Measurements from ENCODE around the gene SMOC2.

The SMOC2 gene

DNA sequence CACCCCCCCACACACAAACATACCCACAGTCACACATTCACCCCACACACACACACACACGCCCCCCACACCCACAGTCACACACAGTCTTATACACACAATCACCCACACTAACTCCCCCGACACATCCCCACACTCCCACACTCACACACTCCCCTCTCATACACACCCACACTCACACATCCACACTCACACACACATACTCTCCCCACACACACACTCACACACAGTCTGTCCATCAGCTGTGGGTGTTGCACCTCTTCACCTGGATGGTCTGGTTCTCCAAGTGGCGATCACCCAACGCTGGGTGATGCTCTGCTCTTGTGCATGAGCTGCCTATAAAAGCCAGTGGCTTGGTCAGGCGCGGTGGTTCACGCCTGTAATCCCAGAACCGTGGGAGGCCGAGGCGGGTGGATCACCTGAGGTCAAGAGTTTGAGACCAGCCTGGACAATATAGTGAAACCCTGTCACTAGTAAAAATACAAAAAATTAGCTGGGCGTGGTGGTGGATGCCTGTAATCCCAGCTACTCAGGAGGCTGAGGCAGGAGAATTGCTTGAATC is 158.9 kb downstream of the SMOC2 start:
- Histone ChIP-seq H3K4me1 (ENCODE audit: control insufficient read depth in 5 of 5, insufficient read depth in 5 of 5, low read length in 5 of 5) (no peaks in the 10 kb centered on the region), H3K27me3 (ENCODE audit: control insufficient read depth in 5 of 5, insufficient read depth in 4 of 5, low read length in 5 of 5) (peaks cover 0 to 5% (median 4%) of the 10 kb centered on the region in 5 donors), H3K4me3 (ENCODE audit: low read depth in 1 of 5, low read length in 5 of 5) (no peak overlapping the region), H3K36me3 (ENCODE audit: control insufficient read depth in 5 of 5, insufficient read depth in 5 of 5, low read length in 5 of 5) (peaks cover 0 to 8% (median 0%) of the 10 kb centered on the region in 5 donors), H3K9me3 (ENCODE audit: control insufficient read depth in 5 of 5, low read length in 5 of 5) (peaks cover 0 to 6% (median 2%) of the 10 kb centered on the region in 5 donors), H3K27ac (ENCODE audit: low read depth, low read length) (no peak overlapping the region), H3K9ac (ENCODE audit: low read length in 5 of 5) (no peak overlapping the region)

DNA sequence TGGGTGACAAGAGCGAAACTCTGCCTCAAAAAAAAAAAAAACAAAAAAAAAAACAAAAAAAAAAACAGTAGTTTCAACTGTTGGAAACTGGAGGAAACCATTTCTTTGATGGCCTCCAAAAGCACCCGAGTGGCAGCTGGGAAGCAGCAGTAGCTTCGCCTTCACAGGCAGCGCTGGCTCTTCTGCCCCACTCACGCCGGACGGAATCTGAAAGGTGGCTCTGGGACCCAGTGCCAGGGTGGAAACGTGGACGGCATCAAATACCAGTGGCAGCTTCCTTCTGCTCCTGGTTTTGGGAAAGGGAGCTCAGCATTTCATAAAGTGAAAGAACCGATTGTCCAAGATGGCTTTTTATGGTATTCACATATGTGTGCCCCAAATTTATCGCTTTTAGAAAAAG is 159.4 kb downstream of the SMOC2 start:
- Histone ChIP-seq H3K9me3 (ENCODE audit: control insufficient read depth in 5 of 5, low read length in 5 of 5) (peaks cover 0 to 6% (median 2%) of the 10 kb centered on the region in 5 donors), H3K36me3 (ENCODE audit: control insufficient read depth in 5 of 5, insufficient read depth in 5 of 5, low read length in 5 of 5) (peaks cover 0 to 8% (median 0%) of the 10 kb centered on the region in 5 donors), H3K4me1 (ENCODE audit: control insufficient read depth in 5 of 5, insufficient read depth in 5 of 5, low read length in 5 of 5) (no peaks in the 10 kb centered on the region), H3K9ac (ENCODE audit: low read length in 5 of 5) (no peak overlapping the region), H3K27ac (ENCODE audit: low read depth, low read length) (no peak overlapping the region), H3K4me3 (ENCODE audit: low read depth in 1 of 5, low read length in 5 of 5) (no peak overlapping the region), H3K27me3 (ENCODE audit: control insufficient read depth in 5 of 5, insufficient read depth in 4 of 5, low read length in 5 of 5) (peaks cover 0 to 7% (median 4%) of the 10 kb centered on the region in 5 donors)

DNA sequence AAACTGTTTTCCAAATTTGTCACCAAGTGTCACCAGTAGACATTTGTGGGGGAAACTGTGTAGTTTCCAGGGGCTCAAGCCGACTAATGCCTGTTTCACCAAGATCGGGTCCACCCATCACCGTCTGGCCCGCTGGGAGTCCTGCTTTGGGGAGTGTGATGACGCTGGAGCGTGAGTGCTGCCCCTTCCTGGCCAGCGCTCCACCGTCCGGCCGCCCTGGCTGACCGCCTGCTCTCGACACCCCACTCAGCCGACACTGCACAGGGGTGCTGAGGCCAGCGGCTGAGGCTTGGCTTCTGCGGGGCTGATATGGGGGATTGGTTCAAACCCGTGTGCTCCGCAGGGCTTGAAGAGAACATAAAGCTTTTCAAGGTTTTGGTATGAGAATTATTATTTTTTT is 160.1 kb downstream of the SMOC2 start:
- Histone ChIP-seq H3K27ac (ENCODE audit: low read depth, low read length) (no peak overlapping the region), H3K4me3 (ENCODE audit: low read depth in 1 of 5, low read length in 5 of 5) (no peak overlapping the region), H3K27me3 (ENCODE audit: control insufficient read depth in 5 of 5, insufficient read depth in 4 of 5, low read length in 5 of 5) (peaks cover 0 to 7% (median 4%) of the 10 kb centered on the region in 5 donors), H3K36me3 (ENCODE audit: control insufficient read depth in 5 of 5, insufficient read depth in 5 of 5, low read length in 5 of 5) (peaks cover 0 to 8% (median 0%) of the 10 kb centered on the region in 5 donors), H3K9me3 (ENCODE audit: control insufficient read depth in 5 of 5, low read length in 5 of 5) (peaks cover 0 to 6% (median 2%) of the 10 kb centered on the region in 5 donors), H3K9ac (ENCODE audit: low read length in 5 of 5) (no peak overlapping the region), H3K4me1 (ENCODE audit: control insufficient read depth in 5 of 5, insufficient read depth in 5 of 5, low read length in 5 of 5) (peaks cover 0 to 4% (median 0%) of the 10 kb centered on the region in 5 donors)

DNA sequence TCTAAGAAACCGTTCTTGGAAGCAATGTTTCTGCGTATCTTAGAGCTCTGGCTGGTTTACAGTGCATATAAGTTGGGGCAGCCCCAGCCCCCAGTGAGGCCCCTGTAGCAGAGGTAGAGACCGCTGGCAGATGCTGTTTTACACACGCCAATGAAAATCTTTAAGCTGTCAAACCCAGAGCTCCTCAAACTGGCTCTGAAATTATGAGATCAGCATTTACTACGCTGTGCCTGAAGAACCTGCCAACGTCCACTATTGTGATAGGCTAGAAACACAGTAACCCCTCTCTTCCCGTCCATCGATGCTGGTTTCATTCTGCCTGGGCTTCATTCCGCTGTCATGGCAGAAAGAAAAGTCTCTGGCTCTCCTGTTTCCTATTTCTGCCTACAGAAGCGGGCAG is 160.6 kb downstream of the SMOC2 start:
- peaks cover 0 to 6% (median 2%) of the 10 kb centered on the region in 5 donors for H3K9me3 ChIP-seq (ENCODE audit: control insufficient read depth in 5 of 5, low read length in 5 of 5)
- no peak overlapping the region for H3K9ac ChIP-seq (ENCODE audit: low read length in 5 of 5)
- peaks cover 0 to 8% (median 0%) of the 10 kb centered on the region in 5 donors for H3K36me3 ChIP-seq (ENCODE audit: control insufficient read depth in 5 of 5, insufficient read depth in 5 of 5, low read length in 5 of 5)
- H3K4me1 ChIP-seq (ENCODE audit: control insufficient read depth in 5 of 5, insufficient read depth in 5 of 5, low read length in 5 of 5) = peaks cover 0 to 4% (median 0%) of the 10 kb centered on the region in 5 donors
- H3K27me3 ChIP-seq (ENCODE audit: control insufficient read depth in 5 of 5, insufficient read depth in 4 of 5, low read length in 5 of 5) = peaks cover 0 to 7% (median 4%) of the 10 kb centered on the region in 5 donors
- H3K4me3 ChIP-seq (ENCODE audit: low read depth in 1 of 5, low read length in 5 of 5) = no peak overlapping the region
- H3K27ac ChIP-seq (ENCODE audit: low read depth, low read length) = no peak overlapping the region

DNA sequence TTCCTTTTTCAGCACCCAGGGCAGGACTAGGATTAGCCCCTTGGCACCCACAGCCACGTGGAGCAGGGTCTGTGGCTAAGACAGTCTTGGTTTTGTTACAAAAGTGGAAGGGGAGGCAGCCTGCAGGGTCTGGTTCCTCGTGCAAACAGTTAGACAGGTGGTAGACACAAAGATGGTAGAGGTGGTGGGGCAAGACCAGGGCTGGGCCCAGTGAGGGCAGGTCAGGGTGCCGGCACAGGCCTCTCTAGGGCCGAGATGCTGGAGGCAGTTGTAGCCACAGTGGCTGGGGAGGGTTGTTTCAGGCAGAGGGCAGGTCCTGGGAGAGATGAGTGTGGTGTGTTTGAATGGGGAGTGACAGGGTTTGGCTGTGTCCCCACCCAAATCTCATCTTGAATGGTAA is 161.6 kb downstream of the SMOC2 start:
- Histone ChIP-seq H3K27ac (ENCODE audit: low read depth, low read length) (no peak overlapping the region), H3K4me3 (ENCODE audit: low read depth in 1 of 5, low read length in 5 of 5) (no peak overlapping the region), H3K9me3 (ENCODE audit: control insufficient read depth in 5 of 5, low read length in 5 of 5) (peaks cover 0 to 6% (median 2%) of the 10 kb centered on the region in 5 donors), H3K36me3 (ENCODE audit: control insufficient read depth in 5 of 5, insufficient read depth in 5 of 5, low read length in 5 of 5) (peaks cover 0 to 8% (median 0%) of the 10 kb centered on the region in 5 donors), H3K27me3 (ENCODE audit: control insufficient read depth in 5 of 5, insufficient read depth in 4 of 5, low read length in 5 of 5) (peaks cover 0 to 7% (median 4%) of the 10 kb centered on the region in 5 donors), H3K9ac (ENCODE audit: low read length in 5 of 5) (no peak overlapping the region), H3K4me1 (ENCODE audit: control insufficient read depth in 5 of 5, insufficient read depth in 5 of 5, low read length in 5 of 5) (peaks cover 0 to 4% (median 0%) of the 10 kb centered on the region in 5 donors)

DNA sequence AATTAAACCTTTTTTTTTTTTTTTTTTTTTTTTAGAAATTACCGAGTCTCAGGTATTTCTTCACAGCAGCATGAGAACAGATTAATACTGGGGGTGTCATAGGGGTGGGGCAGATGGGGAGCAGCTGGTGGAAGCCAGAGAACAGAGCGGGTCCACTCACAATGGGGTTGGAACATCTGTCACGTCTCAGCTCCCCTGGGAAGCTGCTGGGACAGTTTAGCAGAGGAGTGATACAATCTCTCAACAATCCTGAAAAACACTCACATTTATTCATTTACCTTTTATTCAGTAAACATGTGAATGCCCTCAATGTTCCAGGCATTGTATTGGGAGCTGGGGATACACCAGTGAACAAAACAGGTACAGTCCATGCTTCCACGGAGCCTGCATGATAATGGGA is 162.2 kb downstream of the SMOC2 start:
- Histone ChIP-seq H3K9me3 (ENCODE audit: control insufficient read depth in 5 of 5, low read length in 5 of 5) (peaks cover 0 to 6% (median 2%) of the 10 kb centered on the region in 5 donors), H3K9ac (ENCODE audit: low read length in 5 of 5) (no peak overlapping the region), H3K27me3 (ENCODE audit: control insufficient read depth in 5 of 5, insufficient read depth in 4 of 5, low read length in 5 of 5) (peaks cover 0 to 7% (median 3%) of the 10 kb centered on the region in 5 donors), H3K36me3 (ENCODE audit: control insufficient read depth in 5 of 5, insufficient read depth in 5 of 5, low read length in 5 of 5) (peaks cover 0 to 8% (median 0%) of the 10 kb centered on the region in 5 donors), H3K27ac (ENCODE audit: low read depth, low read length) (no peak overlapping the region), H3K4me1 (ENCODE audit: control insufficient read depth in 5 of 5, insufficient read depth in 5 of 5, low read length in 5 of 5) (peaks cover 0 to 4% (median 0%) of the 10 kb centered on the region in 5 donors), H3K4me3 (ENCODE audit: low read depth in 1 of 5, low read length in 5 of 5) (no peak overlapping the region)

DNA sequence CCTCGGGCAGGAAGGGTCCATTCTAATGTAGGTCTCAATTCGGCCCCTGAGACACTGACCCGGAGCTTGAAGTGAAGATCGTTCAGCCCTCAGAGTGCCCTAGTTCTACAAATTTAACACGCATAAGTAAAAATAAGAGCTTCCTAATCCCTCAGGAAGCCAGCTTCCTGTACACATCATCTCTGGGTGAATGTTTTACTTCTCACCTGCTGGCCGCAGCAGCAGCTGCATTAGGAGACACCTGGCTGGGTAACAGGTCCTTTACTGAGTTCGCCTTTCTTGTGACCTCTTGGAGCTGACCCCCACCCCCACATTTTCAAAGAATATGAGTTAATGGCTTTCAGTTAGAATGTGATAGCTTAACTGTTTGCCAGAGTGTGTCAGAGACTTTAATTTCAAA is 165.0 kb downstream of the SMOC2 start:
- no peak overlapping the region for H3K4me3 ChIP-seq (ENCODE audit: low read depth in 1 of 5, low read length in 5 of 5)
- no peaks in the 10 kb centered on the region for H3K36me3 ChIP-seq (ENCODE audit: control insufficient read depth in 5 of 5, insufficient read depth in 5 of 5, low read length in 5 of 5)
- H3K27ac ChIP-seq (ENCODE audit: low read depth, low read length) = no peak overlapping the region
- peaks cover 0 to 4% (median 0%) of the 10 kb centered on the region in 5 donors for H3K27me3 ChIP-seq (ENCODE audit: control insufficient read depth in 5 of 5, insufficient read depth in 4 of 5, low read length in 5 of 5)
- H3K4me1 ChIP-seq (ENCODE audit: control insufficient read depth in 5 of 5, insufficient read depth in 5 of 5, low read length in 5 of 5) = peaks cover 0 to 4% (median 0%) of the 10 kb centered on the region in 5 donors
- H3K9me3 ChIP-seq (ENCODE audit: control insufficient read depth in 5 of 5, low read length in 5 of 5) = peaks cover 0 to 6% (median 2%) of the 10 kb centered on the region in 5 donors
- no peak overlapping the region for H3K9ac ChIP-seq (ENCODE audit: low read length in 5 of 5)

DNA sequence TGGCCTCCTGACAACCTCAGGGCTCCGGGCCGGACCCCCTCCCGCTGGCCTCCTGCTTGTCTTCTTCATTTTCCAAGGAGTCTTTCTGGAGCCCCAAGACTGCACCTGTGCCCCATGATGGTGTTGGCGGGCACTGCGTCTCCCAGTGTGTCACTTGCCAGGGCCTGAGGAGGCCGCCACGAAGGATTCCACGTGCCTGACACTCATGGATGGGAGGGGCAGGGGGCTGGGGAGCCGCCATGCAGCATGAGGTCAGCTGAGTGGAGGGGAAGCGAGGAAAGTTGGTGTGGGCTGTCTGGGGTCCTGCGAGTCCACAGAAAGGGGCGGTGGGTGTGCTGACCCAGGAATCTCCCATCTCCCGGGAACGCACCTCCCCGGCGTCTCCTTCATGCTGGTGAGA is 165.7 kb downstream of the SMOC2 start:
- peaks cover 0 to 6% (median 2%) of the 10 kb centered on the region in 5 donors for H3K9me3 ChIP-seq (ENCODE audit: control insufficient read depth in 5 of 5, low read length in 5 of 5)
- no peak overlapping the region for H3K4me3 ChIP-seq (ENCODE audit: low read depth in 1 of 5, low read length in 5 of 5)
- no peak overlapping the region for H3K27ac ChIP-seq (ENCODE audit: low read depth, low read length)
- H3K4me1 ChIP-seq (ENCODE audit: control insufficient read depth in 5 of 5, insufficient read depth in 5 of 5, low read length in 5 of 5) = peaks cover 0 to 4% (median 0%) of the 10 kb centered on the region in 5 donors
- H3K9ac ChIP-seq (ENCODE audit: low read length in 5 of 5) = no peak overlapping the region
- H3K36me3 ChIP-seq (ENCODE audit: control insufficient read depth in 5 of 5, insufficient read depth in 5 of 5, low read length in 5 of 5) = no peaks in the 10 kb centered on the region
- peaks cover 0 to 4% (median 0%) of the 10 kb centered on the region in 5 donors for H3K27me3 ChIP-seq (ENCODE audit: control insufficient read depth in 5 of 5, insufficient read depth in 4 of 5, low read length in 5 of 5)

DNA sequence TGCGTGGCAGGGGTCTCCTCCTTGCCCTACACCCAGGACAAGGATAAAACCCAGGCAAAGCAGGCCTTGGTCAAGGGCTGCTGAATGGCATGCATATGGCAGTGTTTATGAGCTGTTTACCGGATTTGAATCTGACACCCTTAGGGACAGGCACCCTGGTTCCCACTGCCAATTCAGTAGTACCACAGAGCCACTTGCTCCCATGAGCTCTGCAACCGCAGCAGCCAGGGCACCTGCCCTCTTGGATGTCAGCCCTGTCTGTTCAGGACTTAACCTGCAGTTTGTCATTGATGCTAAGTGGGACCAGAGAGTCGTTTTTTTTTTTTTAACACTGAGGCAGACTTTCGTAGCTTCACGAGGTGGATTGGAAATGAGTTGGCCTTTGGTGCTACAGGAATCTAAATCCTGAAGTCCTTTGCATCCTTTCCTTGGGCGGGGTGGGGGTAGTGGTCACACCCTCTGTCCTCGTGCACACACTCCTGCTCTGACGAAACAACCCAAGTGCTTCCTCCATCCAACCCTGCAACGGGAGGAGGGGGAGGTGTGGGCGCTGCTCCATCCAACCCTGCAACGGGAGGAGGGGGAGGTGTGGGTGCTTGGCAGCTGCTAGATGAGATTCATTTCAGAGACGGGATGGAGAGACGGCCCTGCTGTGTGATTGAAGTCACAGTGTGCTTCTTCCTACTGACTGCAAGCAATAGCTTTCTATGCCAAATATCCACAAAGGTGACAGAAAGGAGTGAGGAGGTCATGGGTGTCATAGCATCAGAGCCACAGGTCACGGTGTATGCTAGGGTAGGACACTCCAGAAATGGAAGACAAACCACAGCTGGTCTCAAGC is 166.5 kb downstream of the SMOC2 start:
- Histone ChIP-seq H3K9me3 (ENCODE audit: control insufficient read depth in 5 of 5, low read length in 5 of 5) (peaks cover 0 to 6% (median 2%) of the 10 kb centered on the region in 5 donors), H3K4me3 (ENCODE audit: low read depth in 1 of 5, low read length in 5 of 5) (no peak overlapping the region), H3K36me3 (ENCODE audit: control insufficient read depth in 5 of 5, insufficient read depth in 5 of 5, low read length in 5 of 5) (no peaks in the 10 kb centered on the region), H3K27me3 (ENCODE audit: control insufficient read depth in 5 of 5, insufficient read depth in 4 of 5, low read length in 5 of 5) (peaks cover 0 to 4% (median 0%) of the 10 kb centered on the region in 5 donors), H3K4me1 (ENCODE audit: control insufficient read depth in 5 of 5, insufficient read depth in 5 of 5, low read length in 5 of 5) (peaks cover 0 to 4% (median 0%) of the 10 kb centered on the region in 5 donors), H3K9ac (ENCODE audit: low read length in 5 of 5) (no peak overlapping the region), H3K27ac (ENCODE audit: low read depth, low read length) (no peak overlapping the region)

DNA sequence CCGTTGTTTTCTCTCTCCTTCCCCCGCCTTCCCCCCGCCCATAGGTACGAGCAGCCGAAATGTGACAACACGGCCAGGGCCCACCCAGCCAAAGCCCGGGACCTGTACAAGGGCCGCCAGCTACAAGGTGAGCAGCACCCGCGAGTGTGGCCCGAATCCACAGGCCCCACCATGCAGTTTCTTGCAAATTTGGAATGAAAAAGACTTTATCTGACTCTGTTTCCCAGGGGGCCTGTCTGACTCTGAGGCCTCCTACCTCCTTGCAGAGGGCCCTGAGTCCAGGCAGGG is 167.1 kb downstream of the SMOC2 start:
- Histone ChIP-seq H3K9me3 (ENCODE audit: control insufficient read depth in 5 of 5, low read length in 5 of 5) (peaks cover 0 to 6% (median 2%) of the 10 kb centered on the region in 5 donors), H3K27ac (ENCODE audit: low read depth, low read length) (no peak overlapping the region), H3K4me3 (ENCODE audit: low read depth in 1 of 5, low read length in 5 of 5) (no peak overlapping the region), H3K4me1 (ENCODE audit: control insufficient read depth in 5 of 5, insufficient read depth in 5 of 5, low read length in 5 of 5) (peaks cover 0 to 4% (median 0%) of the 10 kb centered on the region in 5 donors), H3K9ac (ENCODE audit: low read length in 5 of 5) (no peak overlapping the region), H3K27me3 (ENCODE audit: control insufficient read depth in 5 of 5, insufficient read depth in 4 of 5, low read length in 5 of 5) (peaks cover 0 to 4% (median 0%) of the 10 kb centered on the region in 5 donors), H3K36me3 (ENCODE audit: control insufficient read depth in 5 of 5, insufficient read depth in 5 of 5, low read length in 5 of 5) (peaks cover 0 to 2% (median 0%) of the 10 kb centered on the region in 5 donors)
